ENCODE data around the gene MTCL1. TPM values are rescaled to one million over a fixed set of nuclear protein-coding genes. Genes with fewer than 3 reads are reported as not detected.

MTCL1 gene
- total RNA-seq, 1 donor from 2014 or later: 59.3 TPM

GRCh38 chr18:8657050-8657820 is 48.1 kb upstream of the MTCL1 start:
- Histone ChIP-seq H3K36me3 (ENCODE audit: insufficient read depth, low read length) (no peaks in the 10 kb centered on the region), H3K27ac (ENCODE audit: low read depth, low read length) (no peak overlapping the region), H4K20me1 (ENCODE audit: insufficient read depth, low read length) (no peaks in the 10 kb centered on the region), H3K9ac (ENCODE audit: low read length) (no peak overlapping the region), H2AFZ (ENCODE audit: low read depth, low read length) (no peak overlapping the region), H3K4me1 (ENCODE audit: insufficient read depth, low read length) (peaks cover 22% of the 10 kb centered on the region), H3K4me3 (ENCODE audit: insufficient read depth, low read depth, low read length) (no peak overlapping the region), H3K27me3 (ENCODE audit: insufficient read depth, low read length) (peaks cover 3% of the 10 kb centered on the region), H3K79me2 (ENCODE audit: insufficient read depth, low read length) (no peaks in the 10 kb centered on the region), H3K9me3 (ENCODE audit: insufficient read depth, low read depth, low read length) (no peaks in the 10 kb centered on the region), H3K4me2 (ENCODE audit: low read length) (peak overlapping the region; percentile 13)
- FAIRE-seq (no peak), DNase-seq (ENCODE audit: low read depth) (no peak)
- H3K27ac Mint-ChIP-seq (ENCODE audit: unreplicated experiment): no peak overlapping the region
- no peaks in the 10 kb centered on the region for H3K36me3 Mint-ChIP-seq (ENCODE audit: low read depth, unreplicated experiment)
- peaks cover 8% of the 10 kb centered on the region for H3K4me1 Mint-ChIP-seq (ENCODE audit: low read depth, unreplicated experiment)
- H3K4me3 Mint-ChIP-seq (ENCODE audit: unreplicated experiment): no peak overlapping the region
- TF ChIP-seq CTCF (IDR thresholded peaks at IDR 0.05; ENCODE audit: insufficient read depth, low read depth, low read length) (no peak), EZH2 (IDR thresholded peaks at IDR 0.05; ENCODE audit: insufficient read depth, low read length) (no peak)
- H3K9me3 Mint-ChIP-seq (ENCODE audit: unreplicated experiment): no peaks in the 10 kb centered on the region
- peaks cover 3% of the 10 kb centered on the region for H3K27me3 Mint-ChIP-seq (ENCODE audit: low read depth, unreplicated experiment)

- FAIRE-seq (no peak), DNase-seq (ENCODE audit: low read depth) (peak; percentile 18)
- Mint-ChIP-seq H3K4me1 (ENCODE audit: low read depth, unreplicated experiment) (peaks cover 8% of the 10 kb centered on the region), H3K4me3 (ENCODE audit: unreplicated experiment) (no peak overlapping the region), H3K36me3 (ENCODE audit: low read depth, unreplicated experiment) (no peaks in the 10 kb centered on the region), H3K27ac (ENCODE audit: unreplicated experiment) (no peak overlapping the region), H3K27me3 (ENCODE audit: low read depth, unreplicated experiment) (peaks cover 5% of the 10 kb centered on the region), H3K9me3 (ENCODE audit: unreplicated experiment) (no peaks in the 10 kb centered on the region)
- Histone ChIP-seq H3K79me2 (ENCODE audit: insufficient read depth, low read length) (no peaks in the 10 kb centered on the region), H3K9ac (ENCODE audit: low read length) (no peak overlapping the region), H3K4me2 (ENCODE audit: low read length) (peak overlapping the region; percentile 13), H3K4me3 (ENCODE audit: insufficient read depth, low read depth, low read length) (no peak overlapping the region), H2AFZ (ENCODE audit: low read depth, low read length) (no peak overlapping the region), H3K4me1 (ENCODE audit: insufficient read depth, low read length) (peaks cover 22% of the 10 kb centered on the region), H3K9me3 (ENCODE audit: insufficient read depth, low read depth, low read length) (no peaks in the 10 kb centered on the region), H4K20me1 (ENCODE audit: insufficient read depth, low read length) (no peaks in the 10 kb centered on the region), H3K27ac (ENCODE audit: low read depth, low read length) (no peak overlapping the region), H3K27me3 (ENCODE audit: insufficient read depth, low read length) (peaks cover 3% of the 10 kb centered on the region), H3K36me3 (ENCODE audit: insufficient read depth, low read length) (no peaks in the 10 kb centered on the region)
- TF ChIP-seq CTCF (IDR thresholded peaks at IDR 0.05; ENCODE audit: insufficient read depth, low read depth, low read length): no peak
- TF ChIP-seq EZH2 (IDR thresholded peaks at IDR 0.05; ENCODE audit: insufficient read depth, low read length): no peak
Measured at GRCh38 chr18:8657873-8658470, 47.4 kb upstream of the MTCL1 start.
